SH-SY5Y (cell line): ENCODE data around the gene SEZ6L2.

Experiments
- GATA2 ChIP-seq: IDR thresholded peaks from 2 replicates; pipeline ENCODE4 v1.6.1; 2011; ENCODE audit warnings: mild to moderate bottlenecking, low read depth, low read length
- GATA3 ChIP-seq: IDR thresholded peaks from 2 replicates; pipeline ENCODE4 v1.6.1; 2011; ENCODE audit warnings: low read depth, mild to moderate bottlenecking, low read length, moderate library complexity

GRCh38 chr16:29858149-29858849, 41.1 kb downstream of the SEZ6L2 start:
- TF ChIP-seq GATA2 = no peak
- no peak for TF ChIP-seq GATA3
